Transverse colon (tissue), 4 donors: ENCODE measurements around the gene SSU72. TPM values are rescaled to one million over a fixed set of nuclear protein-coding genes. Genes with fewer than 3 reads are reported as not detected.

ENCODE experiments used
- DNase-seq: peaks from one replicate; pipeline ENCODE4 v3.0.0-alpha.2; 2019
- H3K27ac ChIP-seq, 4 donors: fragments of 200-600 bp; sonication (generic); 2 replicates each; pipeline ENCODE4 v1.5.1; 2016 to 2018; ENCODE audit warnings: inconsistent platforms in 4 of 4
- H3K27me3 ChIP-seq: fragments of 200-600 bp; sonication (generic); 2 replicates; pipeline ENCODE4 v1.5.1; 2017; ENCODE audit warnings: inconsistent platforms
- H3K36me3 ChIP-seq, 4 donors: fragments of 200-600 bp; sonication (generic); 2 replicates each; pipeline ENCODE4 v1.5.1; 2017 to 2019; ENCODE audit warnings: inconsistent platforms in 4 of 4
- H3K4me1 ChIP-seq, 4 donors: fragments of 200-600 bp; sonication (generic); 2 replicates each; pipeline ENCODE4 v1.5.1; 2017 to 2020; ENCODE audit warnings: inconsistent platforms in 4 of 4
- H3K4me3 ChIP-seq, 4 donors: fragments of 200-600 bp; sonication (generic); 1 replicate in 1 of 4; 2 replicates in 3 of 4; pipeline versions ENCODE4 v1.5.1 to v1.6.1; 2017 to 2019; ENCODE audit warnings: inconsistent platforms in 4 of 4
- H3K9me3 ChIP-seq, 2 donors: fragments of 200-600 bp; sonication (generic); 2 replicates each; pipeline ENCODE4 v1.5.1; 2017 to 2019; ENCODE audit warnings: inconsistent platforms in 2 of 2
- EP300 ChIP-seq: sonication (generic); formaldehyde crosslinking; IDR thresholded peaks from one replicate; pipeline ENCODE4 v1.6.1; 2017; ENCODE audit warnings: antibody characterized with exemption, low read depth
- POLR2A ChIP-seq: fragments of 450-650 bp; IDR thresholded peaks from one replicate; pipeline ENCODE4 v1.6.1; 2016; ENCODE audit warnings: antibody characterized with exemption, mild to moderate bottlenecking, moderate library complexity
- POLR2AphosphoS5 ChIP-seq, 3 donors: sonication (generic); formaldehyde crosslinking; IDR thresholded peaks; one replicate each; pipeline ENCODE4 v1.6.1; 2016; ENCODE audit warnings: antibody characterized with exemption in 3 of 3
- WGBS, 2 donors: methylation state at CpG; one replicate each; pipeline ENCODE4 v1.1.5; 2018; ENCODE audit warnings: low coverage in 1 of 2; 5-methylcytosine and 5-hydroxymethylcytosine counted together
- in situ Hi-C, 4 donors: fragments of 200-750 bp; cut with MboI; loops; one replicate each; pipeline versions ENCODE4 v1.15.0 to v1.15.1; 2017; ENCODE audit warnings: low sequenced_read_pairs in 3 of 4, low pct_ligation_motif_present in 1 of 4, low pct_unique_long_range_greater_than_20kb in 1 of 4
- intact Hi-C: fragments of 100-400 bp; cut with DNase I; formaldehyde crosslinking; loops from one replicate; pipeline ENCODE4 v1.15.1; 2023; ENCODE audit warnings: low total_unique reads
- total RNA-seq, 4 donors: library from RNA; depleted of rRNA; stranded (reverse); fragments of >200 nt; gene quantifications; one replicate each; pipeline ENCODE4 v1.1.0, GENCODE V29; 2016
- TF ChIP-seq, protein P1 (sequence below), 5 experiments: fragments of 200-600 bp in 3 of 5; fragments of 450-650 bp in 2 of 5; sonication (generic) in 3 of 5; IDR thresholded peaks; 1 replicate in 2 of 5; 2 replicates in 3 of 5; pipeline ENCODE4 v1.5.1; 2016 to 2017; ENCODE audit warnings: antibody characterized with exemption in 5 of 5, inconsistent platforms in 3 of 5, mild to moderate bottlenecking in 2 of 5, moderate library complexity in 1 of 5

Gene SSU72
- 100 to 1,000 TPM in 3 of 4 donors, 10 to 100 TPM in 1; 95.0 to 162 (median 136) TPM for total RNA-seq

DNA sequence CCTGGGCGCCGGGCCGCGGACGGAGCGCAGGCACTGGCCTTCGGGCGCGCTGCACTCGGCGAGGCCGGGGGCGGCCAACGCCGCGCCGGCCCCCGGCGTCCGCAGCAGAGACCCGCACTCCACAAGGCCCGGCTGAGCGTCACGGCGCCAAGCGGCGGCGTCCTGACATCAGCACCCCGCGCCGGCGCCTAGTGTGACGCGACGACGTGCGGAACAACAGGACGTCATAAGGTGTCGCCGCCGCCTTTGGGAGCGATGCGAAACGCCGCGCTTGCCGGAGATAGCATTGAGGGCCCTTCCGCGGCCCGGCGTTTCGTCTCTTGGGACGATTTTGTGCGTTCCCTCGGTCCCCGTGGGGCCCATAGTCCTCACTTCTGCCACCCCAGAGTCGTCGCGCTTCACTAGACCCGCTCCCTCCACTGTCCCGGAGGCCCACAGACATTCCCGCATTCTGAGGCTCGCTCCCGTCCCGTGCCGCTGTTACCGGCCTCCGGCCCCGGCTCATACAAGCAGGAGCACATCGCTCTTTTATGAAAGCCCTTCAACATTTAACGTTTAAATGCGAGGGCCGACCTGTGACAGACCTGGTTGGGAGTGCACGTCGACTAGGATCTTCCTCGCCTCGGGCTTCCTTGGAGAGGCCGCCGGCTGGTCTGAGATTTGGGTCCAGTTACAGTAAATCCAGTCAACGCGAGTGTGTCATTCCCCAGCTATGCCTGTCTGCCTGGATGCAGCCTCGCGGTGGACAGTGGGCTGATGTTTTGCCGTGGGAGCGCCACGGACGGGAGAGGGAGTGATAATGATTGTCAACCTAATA is at the start of gene SSU72:
TSS of gene SSU72 (minus strand) at position 143 of the 817 bp plus-strand sequence. CDS start 306 bp downstream, outside the sequence.
- WGBS, 2 donors = 0 to 1% methylated on average over 8 to 82 of the region's 87 CpGs
- Histone ChIP-seq H3K27ac (peak within 1 kb of the TSS; percentile 96 to 99 (median 96)), H3K4me3 (peak within 1 kb of the TSS; percentile 81 to 96 (median 88)), H3K4me1 (peaks cover 13 to 33% (median 29%) of the 10 kb centered on the region in 4 donors), H3K36me3 (no peaks in the 10 kb centered on the region), H3K27me3 (peaks cover 6% of the 10 kb centered on the region), H3K9me3 (no peaks in the 10 kb centered on the region)
- in situ Hi-C loops = no loop called here
- DNase-seq = peak; percentile 94
- intact Hi-C loops = loop anchor here (5.0 kb wide), 1 partner anchor 242 kb away; no protein-coding TSS in a partner anchor
- TF ChIP-seq, protein P1, sequence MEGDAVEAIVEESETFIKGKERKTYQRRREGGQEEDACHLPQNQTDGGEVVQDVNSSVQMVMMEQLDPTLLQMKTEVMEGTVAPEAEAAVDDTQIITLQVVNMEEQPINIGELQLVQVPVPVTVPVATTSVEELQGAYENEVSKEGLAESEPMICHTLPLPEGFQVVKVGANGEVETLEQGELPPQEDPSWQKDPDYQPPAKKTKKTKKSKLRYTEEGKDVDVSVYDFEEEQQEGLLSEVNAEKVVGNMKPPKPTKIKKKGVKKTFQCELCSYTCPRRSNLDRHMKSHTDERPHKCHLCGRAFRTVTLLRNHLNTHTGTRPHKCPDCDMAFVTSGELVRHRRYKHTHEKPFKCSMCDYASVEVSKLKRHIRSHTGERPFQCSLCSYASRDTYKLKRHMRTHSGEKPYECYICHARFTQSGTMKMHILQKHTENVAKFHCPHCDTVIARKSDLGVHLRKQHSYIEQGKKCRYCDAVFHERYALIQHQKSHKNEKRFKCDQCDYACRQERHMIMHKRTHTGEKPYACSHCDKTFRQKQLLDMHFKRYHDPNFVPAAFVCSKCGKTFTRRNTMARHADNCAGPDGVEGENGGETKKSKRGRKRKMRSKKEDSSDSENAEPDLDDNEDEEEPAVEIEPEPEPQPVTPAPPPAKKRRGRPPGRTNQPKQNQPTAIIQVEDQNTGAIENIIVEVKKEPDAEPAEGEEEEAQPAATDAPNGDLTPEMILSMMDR (IDR thresholded peaks at IDR 0.05) = no peak
- TF ChIP-seq EP300 = peak; percentile 10
- peak; percentile 97 for TF ChIP-seq POLR2A
- TF ChIP-seq POLR2AphosphoS5 (IDR thresholded peaks at IDR 0.05) = peak; percentile 95 to 99 (median 98)

DNA sequence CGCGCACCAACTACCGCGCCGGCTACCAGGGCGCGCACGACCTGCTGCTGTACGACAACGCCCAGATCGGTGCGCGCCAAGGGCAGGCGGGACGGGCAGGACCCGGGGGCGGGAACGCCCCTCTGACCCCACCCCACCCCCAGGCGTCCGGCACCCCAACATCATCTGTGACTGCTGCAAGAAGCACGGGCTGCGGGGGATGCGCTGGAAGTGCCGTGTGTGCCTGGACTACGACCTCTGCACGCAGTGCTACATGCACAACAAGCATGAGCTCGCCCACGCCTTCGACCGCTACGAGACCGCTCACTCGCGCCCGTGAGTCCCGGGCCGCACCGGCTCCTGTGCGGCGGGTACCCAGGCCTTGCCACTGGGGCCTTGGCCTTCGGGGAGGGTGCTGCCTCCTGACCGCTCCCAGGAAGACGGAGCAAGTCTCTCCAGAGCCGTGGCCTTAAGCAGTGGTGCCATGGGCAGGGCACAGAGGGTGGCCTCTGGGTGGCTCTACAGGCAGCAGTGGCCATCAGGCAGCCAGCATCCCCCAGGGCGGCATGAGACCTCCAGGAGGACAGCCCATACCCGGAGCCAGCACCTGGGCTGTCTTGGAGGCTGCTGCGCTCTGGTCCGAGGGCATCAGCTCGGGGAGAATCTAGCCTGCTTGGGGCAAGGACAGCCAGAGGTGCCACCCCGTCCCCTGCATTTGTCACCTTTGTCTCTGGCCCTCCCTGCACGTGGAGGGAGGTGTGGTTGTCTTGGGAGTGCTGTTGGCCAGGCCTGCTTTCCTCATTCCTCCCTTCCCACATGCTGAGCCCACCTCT is 49.2 kb upstream of the SSU72 start:
- H3K27ac ChIP-seq = no peak overlapping the region
- in situ Hi-C loops (no loop called here), intact Hi-C loops (no loop called here)
- no peaks in the 10 kb centered on the region for H3K9me3 ChIP-seq
- peaks cover 0 to 11% (median 7%) of the 10 kb centered on the region in 4 donors for H3K4me1 ChIP-seq
- no peaks in the 10 kb centered on the region for H3K27me3 ChIP-seq
- no peak for TF ChIP-seq POLR2AphosphoS5 (IDR thresholded peaks at IDR 0.05)
- no peak for TF ChIP-seq EP300
- TF ChIP-seq POLR2A = no peak
- TF ChIP-seq, protein P1 (IDR thresholded peaks at IDR 0.05) = no peak
- no peaks in the 10 kb centered on the region for H3K36me3 ChIP-seq
- DNase-seq = no peak
- WGBS, 2 donors = 97% methylated on average over 44 of the region's 51 CpGs; no CpG with 5 or more reads in 1 of the 2 donors
- H3K4me3 ChIP-seq = no peak overlapping the region

DNA sequence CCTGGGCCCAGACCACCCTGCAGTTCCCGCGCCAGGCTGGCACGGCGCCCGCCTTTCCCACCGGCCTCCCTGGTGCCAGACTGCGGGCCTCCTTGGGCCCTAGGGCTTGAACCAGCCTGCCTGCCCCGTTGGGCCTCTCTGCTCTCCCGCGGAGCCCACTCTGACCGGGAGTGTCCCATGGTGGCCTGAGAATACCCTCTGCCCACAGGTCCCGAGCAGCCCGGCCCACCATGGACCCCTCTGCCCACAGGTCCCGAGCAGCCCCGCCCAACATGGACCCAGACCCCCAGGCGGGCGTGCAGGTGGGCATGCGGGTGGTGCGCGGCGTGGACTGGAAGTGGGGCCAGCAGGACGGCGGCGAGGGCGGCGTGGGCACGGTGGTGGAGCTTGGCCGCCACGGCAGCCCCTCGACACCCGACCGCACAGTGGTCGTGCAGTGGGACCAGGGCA is 48.5 kb upstream of the SSU72 start:
- WGBS, 2 donors = 95 to 100% methylated on average over 3 to 33 of the region's 33 CpGs
- intact Hi-C loops = no loop called here
- Histone ChIP-seq H3K4me3 (no peak overlapping the region), H3K4me1 (peaks cover 0 to 11% (median 7%) of the 10 kb centered on the region in 4 donors), H3K27me3 (no peaks in the 10 kb centered on the region), H3K9me3 (no peaks in the 10 kb centered on the region), H3K36me3 (no peaks in the 10 kb centered on the region), H3K27ac (no peak overlapping the region)
- TF ChIP-seq EP300 = no peak
- TF ChIP-seq POLR2A = no peak
- TF ChIP-seq POLR2AphosphoS5 (IDR thresholded peaks at IDR 0.05) = no peak
- TF ChIP-seq, protein P1 (IDR thresholded peaks at IDR 0.05) = no peak
- no peak for DNase-seq
- in situ Hi-C loops = no loop called here

DNA sequence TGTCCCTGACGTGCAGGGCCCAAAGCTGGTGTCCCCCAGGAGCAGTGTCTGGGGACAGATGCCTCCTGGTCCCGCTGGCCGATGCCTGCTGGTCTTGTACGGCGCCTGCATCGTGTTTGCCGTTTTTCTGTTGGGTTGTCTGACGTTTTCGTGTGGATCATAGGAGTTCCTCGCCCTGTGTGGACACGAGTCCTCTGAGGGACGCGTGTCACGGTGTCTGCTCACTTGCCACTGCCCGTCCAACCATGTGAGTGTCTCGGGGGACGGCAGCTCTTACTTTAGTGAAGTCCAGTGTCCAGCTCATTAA is 48.1 kb upstream of the SSU72 start:
- no peak for TF ChIP-seq POLR2AphosphoS5 (IDR thresholded peaks at IDR 0.05)
- TF ChIP-seq POLR2A = no peak
- TF ChIP-seq, protein P1 (IDR thresholded peaks at IDR 0.05) = no peak
- no peak for TF ChIP-seq EP300
- no peak for DNase-seq
- Histone ChIP-seq H3K27me3 (no peaks in the 10 kb centered on the region), H3K4me1 (peaks cover 0 to 11% (median 7%) of the 10 kb centered on the region in 4 donors), H3K9me3 (no peaks in the 10 kb centered on the region), H3K4me3 (no peak overlapping the region), H3K36me3 (no peaks in the 10 kb centered on the region), H3K27ac (no peak overlapping the region)
- in situ Hi-C loops (no loop called here), intact Hi-C loops (no loop called here)
- WGBS, 2 donors = 90 to 100% methylated on average over 6 to 17 of the region's 17 CpGs
